ENCODE data around the gene PIWIL1.
A peak's percentile ranks its signal among the peaks of the same experiment; 100 is the strongest.

The PIWIL1 gene

DNA sequence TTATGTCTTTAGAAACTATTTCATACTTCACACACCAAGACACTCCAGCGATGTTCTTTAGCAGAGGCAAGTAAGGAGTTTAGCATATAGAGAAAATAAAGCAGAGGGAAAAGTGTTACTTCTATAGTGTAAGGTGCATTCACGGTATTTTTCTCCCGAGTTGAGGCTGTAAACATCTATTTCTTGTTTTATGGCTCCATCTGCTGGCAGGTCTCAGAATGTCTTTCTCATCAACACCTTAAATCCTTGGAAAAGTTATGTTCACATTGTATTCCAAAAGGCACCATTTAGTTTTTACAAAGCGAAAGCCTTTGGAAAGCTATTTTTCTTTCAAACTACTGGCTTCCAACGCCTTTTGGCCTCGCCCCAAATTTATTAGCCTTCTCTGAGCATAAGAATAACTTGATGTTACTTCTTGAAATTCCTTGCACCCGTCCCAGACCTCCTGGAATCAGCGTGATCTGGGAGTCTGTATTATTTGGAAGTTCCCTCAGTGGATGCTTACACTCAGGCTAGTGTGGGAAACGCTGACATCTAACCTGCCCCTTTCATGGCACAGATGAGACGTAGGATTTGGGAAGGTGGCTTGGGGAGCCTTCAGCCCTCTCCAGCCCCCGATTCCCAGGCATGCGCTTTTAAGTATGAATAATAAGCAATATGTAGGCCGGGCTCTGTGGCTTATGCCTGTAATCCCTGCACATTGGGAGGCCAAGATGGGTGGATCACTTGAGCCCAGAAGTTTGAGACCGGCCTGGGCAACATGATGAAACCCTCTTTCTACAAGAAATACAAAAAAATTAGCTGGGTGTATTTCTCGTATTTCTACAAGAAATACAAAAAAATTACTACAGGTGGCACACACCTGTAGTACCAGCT lies 1.9 kb upstream of the PIWIL1 start:
- peak in 1 of 10 donors; percentile 33 for DNase-seq
- intact Hi-C loops (cut with DNase I), result loop anchor here (1.0 kb wide), 2 partner anchors 288 to 293 kb away; no protein-coding TSS in a partner anchor

DNA sequence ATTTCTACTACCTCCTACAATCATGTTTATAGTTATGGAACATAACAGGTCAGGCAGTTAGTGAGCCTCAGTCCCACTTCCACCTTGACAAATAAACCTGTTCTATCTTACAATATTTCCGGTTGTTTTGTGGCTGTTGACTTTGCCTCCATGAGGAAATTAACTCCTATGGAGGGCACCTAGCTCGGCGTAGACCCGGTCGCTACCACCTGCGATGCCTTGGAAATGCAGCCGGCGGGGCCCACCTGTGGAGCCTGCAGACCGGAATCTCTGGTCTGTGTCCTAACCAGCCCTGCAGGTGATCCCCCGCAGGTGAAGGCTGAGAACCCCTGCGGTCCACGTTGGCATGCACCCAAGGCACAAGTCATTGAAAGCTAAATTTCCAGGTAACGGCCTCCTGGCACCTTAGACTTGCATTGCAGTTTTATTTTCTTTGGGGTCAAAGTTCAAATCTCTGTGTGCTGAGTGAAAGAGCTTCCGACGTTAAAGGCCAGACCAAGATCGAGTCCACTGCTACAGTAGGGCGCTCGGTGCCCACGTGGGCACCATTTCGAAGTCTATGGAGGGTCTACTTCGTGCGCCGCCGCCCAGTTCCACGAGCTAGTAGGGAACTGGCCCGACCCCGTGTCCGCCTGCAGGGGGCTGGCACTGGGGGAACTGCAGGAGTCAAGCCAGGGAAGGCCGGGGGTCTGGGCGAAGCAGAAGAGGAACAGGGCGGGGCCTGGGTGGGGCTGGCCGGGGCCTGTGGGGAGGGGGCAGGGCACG lies 782 bp upstream of the PIWIL1 start:
- intact Hi-C loops (cut with DNase I), result no loop called here
- DNase-seq, result peak in 1 of 10 donors; percentile 60

DNA sequence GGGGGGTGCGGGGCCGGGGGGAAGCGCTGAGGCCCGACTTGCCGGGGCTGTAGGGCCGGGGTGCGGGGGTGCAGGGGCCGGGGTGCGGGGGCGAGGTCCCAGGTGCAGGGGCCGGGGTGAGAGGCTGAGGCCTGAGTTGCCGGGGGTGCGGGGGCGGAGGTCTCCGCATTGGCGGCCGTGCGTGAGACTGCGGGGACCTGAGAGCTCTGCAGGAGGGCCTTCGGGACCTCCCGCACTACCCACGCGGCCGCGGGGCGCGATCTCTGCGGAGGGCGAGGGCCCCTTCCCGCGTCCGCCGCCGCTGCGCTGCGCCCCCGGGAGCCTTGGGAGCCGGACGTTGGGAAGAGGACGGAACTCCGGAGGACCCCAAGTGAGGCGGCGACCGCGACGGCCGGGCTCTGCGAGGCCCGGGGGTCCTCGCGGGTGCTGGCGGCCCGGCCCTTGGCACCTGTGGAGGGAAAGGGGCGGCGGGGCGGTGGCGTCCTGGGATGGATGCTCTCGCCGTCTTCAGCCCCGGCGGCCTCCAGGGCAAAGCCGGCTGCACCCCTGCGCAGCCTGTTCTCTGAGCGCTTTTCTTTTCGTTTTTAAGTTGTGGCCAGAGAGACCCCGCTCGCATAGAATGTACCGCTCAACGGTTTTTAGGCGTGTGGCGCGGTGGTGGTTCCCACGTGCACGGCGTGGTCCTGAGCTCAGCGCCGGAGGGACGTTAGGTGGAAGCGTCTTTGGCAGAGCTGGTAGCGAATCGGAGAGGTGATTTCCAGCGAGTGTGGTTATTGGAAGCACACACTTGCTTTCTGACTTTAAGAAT lies 1.3 kb downstream of the PIWIL1 start:
- no peak for DNase-seq
- intact Hi-C loops (cut with DNase I), result no loop called here

DNA sequence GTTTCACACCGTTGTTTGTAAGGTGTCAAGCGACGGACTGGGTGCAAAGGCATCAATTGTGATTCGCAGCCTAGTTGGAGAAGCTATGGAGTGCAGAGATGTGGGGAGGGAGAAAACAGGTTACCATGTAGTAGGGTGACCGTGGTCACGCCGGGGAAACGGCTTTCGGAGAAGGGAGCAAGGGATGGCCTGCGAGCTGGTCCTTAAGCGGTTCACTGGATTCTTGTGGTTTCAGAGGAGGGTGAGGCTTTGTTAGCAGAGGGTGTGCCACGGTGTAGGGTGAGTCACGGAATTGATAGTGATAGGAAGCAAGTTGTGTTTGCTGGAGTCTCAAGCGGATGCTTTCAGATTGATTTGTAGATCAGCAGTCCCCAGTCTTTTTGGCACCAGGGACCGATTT lies 2.3 kb downstream of the PIWIL1 start:
- intact Hi-C loops (cut with DNase I), result no loop called here
- DNase-seq, result no peak

DNA sequence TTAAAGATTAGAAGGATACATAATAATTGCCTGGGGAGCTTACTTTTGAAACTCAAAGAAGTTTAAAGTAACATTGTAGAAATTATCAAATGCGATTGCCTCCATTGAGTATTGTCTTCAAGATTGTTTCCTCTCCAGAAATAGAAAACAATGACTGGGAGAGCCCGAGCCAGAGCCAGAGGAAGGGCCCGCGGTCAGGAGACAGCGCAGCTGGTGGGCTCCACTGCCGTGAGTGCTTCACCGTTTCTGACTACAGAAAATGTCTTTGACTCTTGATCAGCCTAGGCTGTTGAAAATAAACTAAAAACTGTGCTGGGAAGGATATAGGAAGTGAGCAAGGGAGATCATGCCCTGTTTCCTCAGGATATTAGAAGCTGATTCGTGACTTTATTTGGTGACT lies 4.8 kb downstream of the PIWIL1 start:
- intact Hi-C loops (cut with DNase I), result no loop called here
- DNase-seq, result no peak

DNA sequence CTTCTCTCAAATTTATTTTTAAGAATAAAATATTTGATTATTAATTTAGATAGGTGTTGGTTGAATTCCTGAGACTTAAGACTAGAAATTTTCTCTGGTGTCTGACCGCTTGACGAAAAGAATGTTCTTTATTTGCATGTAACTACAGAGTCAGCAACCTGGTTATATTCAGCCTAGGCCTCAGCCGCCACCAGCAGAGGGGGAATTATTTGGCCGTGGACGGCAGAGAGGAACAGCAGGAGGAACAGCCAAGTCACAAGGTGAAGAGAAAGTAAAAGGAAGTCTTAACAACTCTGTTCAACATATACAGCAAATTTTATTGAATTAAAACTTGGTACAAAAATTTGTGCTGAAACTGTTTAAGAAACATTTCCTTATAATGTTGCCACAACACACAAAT lies 5.2 kb downstream of the PIWIL1 start:
- intact Hi-C loops (cut with DNase I), result no loop called here
- peak in 1 of 10 donors; percentile 52 for DNase-seq

DNA sequence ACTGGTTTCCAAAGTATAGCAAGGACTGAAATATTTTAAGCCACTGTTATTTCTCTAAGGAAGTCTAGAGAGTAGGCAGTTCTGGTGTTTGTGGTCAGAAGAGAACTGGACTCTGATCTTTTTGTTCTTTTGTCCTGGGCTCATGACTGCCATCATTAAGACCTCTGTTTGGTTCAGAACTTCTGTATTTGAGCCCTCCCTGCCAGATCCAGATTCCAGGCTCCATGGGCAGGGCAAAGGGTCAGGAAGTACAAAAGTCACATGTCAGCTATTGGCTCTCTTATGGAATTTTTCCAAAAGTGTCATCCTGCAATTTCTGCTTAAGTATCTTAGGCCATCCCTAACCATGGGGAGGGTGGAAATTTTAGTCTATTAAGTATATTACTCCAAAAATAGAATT lies 6.8 kb downstream of the PIWIL1 start:
- intact Hi-C loops (cut with DNase I), result no loop called here
- no peak for DNase-seq

DNA sequence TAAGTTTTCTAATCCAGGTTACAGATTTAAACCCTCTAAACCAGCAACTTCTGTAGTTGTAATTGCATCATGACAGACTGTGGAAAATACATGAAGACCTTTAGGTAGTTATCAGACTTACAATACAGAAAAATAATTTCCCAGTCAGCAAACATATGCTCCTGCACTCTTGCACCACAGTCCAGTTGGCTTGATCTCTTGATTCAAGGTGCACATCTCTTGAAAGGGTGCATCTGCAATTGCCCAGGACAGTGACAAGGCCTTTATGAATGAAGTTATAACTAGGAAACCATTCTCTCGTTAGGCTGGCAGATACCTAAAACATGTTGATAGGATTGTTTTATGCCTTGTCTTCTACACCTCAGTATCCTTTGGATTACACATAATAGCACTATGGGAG lies 7.6 kb downstream of the PIWIL1 start:
- no peak for DNase-seq
- intact Hi-C loops (cut with DNase I), result no loop called here

DNA sequence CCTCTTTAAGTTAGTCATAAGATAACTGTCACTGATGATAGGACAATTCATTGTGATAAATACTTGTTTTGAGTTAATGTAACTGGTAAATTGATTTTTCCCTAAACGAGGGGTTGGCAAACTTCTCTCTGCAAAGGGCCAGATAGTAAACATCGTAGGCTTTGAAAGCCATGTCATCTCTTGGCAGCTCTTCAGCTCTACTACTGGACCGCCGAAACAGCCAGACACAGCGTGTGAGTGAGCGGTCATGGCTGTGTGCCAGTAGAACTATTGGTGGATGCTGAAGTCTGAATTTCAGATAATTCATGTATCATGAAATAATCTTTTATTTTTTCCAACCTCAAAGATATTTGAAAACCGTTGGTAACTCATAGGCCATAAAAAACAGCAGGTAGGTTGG lies 9.9 kb downstream of the PIWIL1 start:
- DNase-seq, result no peak
- intact Hi-C loops (cut with DNase I), result no loop called here

DNA sequence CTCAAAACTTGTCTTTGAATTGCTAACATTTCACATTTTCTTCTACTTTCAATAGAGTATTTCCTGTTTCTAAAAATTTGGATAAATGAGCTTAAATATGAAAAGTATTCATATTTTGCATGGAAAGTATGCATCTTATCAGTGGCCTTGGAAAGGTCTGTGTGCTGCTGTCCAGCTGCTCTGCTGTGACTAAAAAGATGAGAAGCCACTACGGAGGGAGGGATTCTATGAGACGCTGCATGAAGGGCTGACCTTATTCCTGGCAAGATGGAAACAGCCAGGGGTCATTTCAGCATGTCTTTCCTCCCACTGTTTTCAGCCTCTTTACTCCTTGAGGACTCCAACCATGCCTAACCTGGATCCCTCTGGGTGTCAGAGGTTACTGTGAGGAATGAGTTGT lies 13.0 kb downstream of the PIWIL1 start:
- intact Hi-C loops (cut with DNase I), result no loop called here
- DNase-seq, result no peak

DNA sequence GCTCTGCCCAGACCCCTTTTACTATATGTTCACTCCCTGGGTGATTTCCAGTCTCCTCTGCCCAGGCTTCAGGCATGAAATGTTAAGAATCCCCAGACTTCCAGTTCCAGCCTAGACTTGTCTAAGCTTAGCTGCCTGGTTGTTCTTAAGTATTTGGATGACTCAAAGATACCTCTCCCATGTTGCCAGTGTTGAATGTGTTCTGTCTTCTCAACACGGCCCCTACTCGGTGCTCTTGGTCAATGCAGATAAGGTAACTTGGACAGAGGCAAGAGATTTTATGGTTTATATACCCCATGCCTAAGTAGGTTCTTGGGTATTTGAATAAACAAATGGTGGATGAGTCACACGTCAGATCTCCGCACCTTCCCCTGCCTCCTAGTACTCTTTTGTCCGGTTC lies 13.6 kb downstream of the PIWIL1 start:
- no peak for DNase-seq
- intact Hi-C loops (cut with DNase I), result no loop called here

DNA sequence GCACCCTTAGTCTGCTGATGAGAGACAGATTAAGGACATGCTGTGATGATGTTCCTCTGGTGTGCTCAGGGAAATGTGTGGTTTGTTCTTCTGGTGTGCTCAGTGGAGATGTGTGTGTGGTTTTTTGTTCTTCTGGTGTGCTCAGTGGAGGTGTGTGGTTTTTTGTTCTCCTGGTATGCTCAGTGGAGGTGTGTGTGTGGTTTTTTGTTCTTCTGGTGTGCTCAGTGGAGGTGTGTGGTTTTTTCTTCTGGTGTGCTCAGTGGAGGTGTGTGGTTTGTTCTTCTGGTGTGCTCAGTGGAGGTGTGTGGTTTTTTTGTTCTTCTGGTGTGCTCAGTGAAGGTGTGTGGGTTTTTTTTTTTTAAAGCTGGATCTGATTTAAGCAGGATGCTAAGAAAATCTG lies 15.4 kb downstream of the PIWIL1 start:
- DNase-seq, result no peak
- intact Hi-C loops (cut with DNase I), result no loop called here

DNA sequence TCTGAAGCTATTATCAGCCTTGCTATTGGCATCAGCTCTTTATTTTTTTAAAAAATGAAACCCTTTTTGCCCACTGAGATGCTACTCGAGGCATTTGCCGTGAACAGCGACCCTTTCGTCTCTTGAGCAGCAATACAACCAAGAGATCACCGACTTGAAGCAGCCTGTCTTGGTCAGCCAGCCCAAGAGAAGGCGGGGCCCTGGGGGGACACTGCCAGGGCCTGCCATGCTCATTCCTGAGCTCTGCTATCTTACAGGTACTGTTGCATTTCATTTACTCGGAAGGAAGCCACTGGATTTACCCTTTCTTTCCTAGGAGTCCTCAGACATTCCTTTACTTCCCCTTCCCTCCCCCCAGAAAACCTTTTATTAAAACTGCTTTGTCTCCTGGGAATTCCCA lies 16.7 kb downstream of the PIWIL1 start:
- no peak for DNase-seq
- intact Hi-C loops (cut with DNase I), result no loop called here

DNA sequence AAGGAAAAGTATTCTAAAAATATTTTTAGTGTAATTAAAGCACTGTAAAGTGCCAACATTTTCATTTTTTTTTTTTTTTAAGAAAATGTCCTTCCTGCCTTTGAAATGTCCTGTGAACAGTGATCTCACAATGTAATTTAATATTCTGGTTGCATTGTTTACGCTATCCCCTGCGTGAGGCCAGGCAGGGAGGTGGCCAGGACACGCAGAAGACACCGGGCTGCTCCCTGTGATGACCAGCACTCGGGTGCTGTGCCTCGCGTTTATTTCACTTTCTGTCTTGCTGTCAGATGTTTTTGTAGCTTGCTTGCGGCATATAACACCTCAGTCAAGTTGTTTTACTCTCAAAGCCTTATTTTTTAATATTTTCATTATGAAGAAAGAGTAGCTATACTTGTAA lies 18.5 kb downstream of the PIWIL1 start:
- intact Hi-C loops (cut with DNase I), result no loop called here

DNA sequence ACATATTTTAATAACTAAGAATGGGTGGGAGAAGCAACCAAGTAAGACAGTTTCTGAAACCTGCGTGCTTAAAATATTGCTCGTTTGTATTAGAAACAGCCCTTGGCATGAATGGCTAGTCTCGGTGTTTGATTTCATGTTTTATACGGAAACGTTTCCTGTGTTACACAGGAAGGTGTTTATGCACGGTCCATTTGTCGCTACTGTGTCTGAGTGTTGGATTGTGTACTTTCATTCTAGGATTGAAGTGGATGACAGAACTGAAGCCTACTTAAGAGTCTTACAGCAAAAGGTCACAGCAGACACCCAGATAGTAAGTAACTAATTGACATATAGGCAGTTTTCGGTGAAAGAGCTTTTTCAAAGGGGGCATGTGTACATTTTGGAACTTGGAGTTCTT lies 19.6 kb downstream of the PIWIL1 start:
- intact Hi-C loops (cut with DNase I), result no loop called here
- DNase-seq, result no peak

More for the DNA sequence above, 18.5 kb downstream of the PIWIL1 start:
- no peak for DNase-seq

DNA sequence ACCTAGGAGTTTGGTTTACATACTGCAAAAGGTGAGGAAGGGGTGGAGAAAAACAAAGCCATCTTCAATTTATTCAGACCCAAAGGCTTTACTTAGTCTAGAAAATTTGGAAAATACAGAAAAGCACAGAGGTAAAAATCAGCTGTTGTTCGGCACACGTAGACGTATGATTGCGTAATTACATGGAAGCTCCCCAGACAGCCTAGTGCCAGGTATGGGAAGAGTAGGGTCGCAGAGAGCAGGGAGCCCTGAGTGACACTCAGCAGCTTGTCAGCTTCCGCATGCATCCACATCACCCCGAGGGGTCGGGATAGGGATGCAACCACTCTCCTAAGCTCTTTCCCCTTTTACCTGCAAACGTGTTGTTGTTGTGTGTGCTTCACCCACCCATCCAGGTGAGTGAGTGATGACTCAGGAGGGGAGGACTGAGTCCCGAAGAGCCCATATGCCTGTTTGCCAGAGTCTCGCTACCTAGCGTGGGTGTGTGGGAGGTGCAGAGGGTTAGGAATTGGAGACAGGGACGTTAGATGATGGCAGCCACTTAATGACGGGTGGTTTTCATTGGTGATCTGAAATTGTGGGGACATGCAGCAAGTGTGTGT lies 20.1 kb downstream of the PIWIL1 start:
- peak in 1 of 10 donors; percentile 31 for DNase-seq
- intact Hi-C loops (cut with DNase I), result no loop called here

DNA sequence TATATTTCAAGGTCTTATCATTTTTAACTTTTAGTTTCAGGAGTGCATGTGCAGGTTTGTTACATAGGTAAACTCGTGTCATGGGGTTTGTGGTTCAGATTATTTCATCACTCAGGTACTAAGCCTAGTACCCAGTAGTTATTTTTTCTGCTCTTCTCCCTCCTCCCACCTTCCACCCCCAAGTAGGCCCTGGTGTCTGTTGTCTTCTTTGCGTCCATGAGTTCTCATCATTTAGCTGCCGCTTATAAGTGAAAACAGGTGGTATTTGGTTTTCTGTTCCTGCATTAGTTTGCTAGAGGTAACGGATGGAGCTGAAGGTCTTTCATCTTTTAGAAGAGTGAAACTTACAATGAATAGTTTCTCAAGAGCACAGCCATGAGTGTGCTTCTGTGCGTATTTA lies 24.4 kb downstream of the PIWIL1 start:
- intact Hi-C loops (cut with DNase I), result no loop called here

DNA sequence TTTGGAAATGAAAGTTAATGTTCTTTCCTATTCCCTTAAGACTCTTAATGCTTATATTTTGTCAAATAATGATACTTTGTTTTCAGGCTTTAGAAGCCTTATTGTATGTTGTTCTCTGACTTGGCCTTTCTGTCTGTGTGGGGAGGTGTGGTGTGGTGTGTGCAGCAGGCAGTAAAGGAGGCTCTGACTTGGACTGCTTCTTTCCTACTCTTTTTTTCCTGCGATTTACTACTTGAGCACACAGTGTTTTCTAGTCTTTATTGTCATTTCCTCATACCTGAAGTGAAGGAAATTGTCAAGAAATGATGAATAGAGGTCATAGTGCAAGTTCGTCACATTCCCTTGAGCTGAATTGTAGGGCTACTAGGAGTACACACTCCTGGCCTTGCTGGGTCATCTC lies 26.9 kb downstream of the PIWIL1 start:
- intact Hi-C loops (cut with DNase I), result no loop called here
- no peak for DNase-seq

More for the DNA sequence above, 24.4 kb downstream of the PIWIL1 start:
- DNase-seq, result no peak

DNA sequence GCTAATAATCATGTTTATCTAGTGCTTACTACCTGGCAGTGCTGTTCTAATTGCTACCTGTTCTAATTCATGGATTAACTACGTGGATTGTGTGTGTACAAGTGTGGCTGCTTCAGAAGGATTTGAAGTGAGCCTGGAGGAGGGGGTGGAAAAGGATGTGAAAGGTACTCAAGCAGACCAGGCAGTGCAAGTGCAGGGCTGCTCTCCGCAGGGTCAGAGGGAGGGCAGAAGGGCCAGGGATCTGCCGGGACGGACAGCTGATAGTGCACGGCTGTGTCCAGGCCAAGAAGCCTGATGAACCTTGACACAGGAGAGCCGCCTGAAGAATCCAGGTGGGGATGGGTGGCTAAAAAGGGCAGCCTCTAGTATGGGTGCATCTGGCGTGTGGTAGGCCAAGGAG lies 28.5 kb downstream of the PIWIL1 start:
- no peak for DNase-seq
- intact Hi-C loops (cut with DNase I), result no loop called here

DNA sequence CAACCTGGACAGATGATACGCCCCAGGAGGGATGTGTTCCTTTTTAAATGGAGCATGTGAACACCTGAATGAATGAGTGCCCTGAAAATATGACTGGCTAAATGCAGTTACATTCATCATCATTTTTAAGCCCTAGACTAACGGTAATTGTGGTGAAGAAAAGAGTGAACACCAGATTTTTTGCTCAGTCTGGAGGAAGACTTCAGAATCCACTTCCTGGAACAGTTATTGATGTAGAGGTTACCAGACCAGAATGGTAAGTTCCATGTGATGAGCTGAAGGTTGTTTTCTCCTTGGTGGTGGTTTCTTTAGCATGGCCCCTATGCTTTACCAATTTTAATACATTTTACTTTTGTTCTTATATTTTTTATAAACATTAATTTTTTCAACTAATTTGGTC lies 29.3 kb downstream of the PIWIL1 start:
- DNase-seq, result no peak
- intact Hi-C loops (cut with DNase I), result no loop called here

DNA sequence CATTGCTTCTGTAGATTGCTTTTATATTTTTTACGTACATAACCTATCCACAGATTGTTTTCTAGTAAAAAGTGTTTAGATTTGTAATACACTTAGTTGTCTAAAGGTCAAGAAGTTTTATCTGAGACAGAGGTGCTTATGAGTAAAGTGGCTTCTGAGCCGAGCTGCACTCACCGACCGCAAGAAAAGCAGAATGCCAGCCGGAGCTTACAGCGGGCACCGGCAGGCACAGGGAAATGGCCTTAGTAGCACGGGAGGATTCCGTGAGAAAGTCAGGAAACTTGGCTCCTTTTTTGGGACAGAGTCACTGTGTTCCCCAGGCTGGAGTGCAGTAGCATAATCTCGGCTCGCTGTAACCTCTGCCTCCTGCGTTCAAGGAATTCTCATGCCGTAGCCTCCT lies 29.8 kb downstream of the PIWIL1 start:
- DNase-seq, result no peak
- intact Hi-C loops (cut with DNase I), result no loop called here

Measured in posterior cingulate gyrus (tissue), 11 donors.